Glomerular visceral epithelial cell (primary cell): ENCODE data around the gene INTS4.
"Not testable (repeated sequence)": the region's sequence is repeated elsewhere in the genome, so short reads cannot be mapped to it uniquely, and the experiment has no call there.

ENCODE experiments used
- DNase-seq: peaks from one replicate; pipeline ENCODE4 v3.0.0-alpha.2; 2016; ENCODE audit errors: extremely low spot score

INTS4 gene

DNA sequence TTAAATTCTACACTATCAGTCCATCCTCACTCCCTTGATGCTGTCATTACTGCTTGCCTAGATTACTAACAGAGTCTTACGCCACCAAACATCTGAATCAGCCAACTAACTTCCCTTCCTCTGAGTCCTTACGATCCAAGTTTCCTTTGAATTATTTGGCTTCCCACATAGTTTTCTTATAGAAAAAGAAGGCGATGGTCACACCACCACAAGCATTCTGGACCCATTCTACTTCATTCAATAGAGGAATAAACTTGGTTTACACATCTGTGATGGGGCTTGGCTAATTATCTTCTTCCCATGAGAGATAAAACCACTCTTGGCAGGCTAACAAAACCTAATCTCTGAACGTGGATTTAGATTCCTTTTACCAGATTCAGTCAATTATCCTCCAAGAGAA lies 35.0 kb downstream of the INTS4 start:
- DNase-seq: no peak

DNA sequence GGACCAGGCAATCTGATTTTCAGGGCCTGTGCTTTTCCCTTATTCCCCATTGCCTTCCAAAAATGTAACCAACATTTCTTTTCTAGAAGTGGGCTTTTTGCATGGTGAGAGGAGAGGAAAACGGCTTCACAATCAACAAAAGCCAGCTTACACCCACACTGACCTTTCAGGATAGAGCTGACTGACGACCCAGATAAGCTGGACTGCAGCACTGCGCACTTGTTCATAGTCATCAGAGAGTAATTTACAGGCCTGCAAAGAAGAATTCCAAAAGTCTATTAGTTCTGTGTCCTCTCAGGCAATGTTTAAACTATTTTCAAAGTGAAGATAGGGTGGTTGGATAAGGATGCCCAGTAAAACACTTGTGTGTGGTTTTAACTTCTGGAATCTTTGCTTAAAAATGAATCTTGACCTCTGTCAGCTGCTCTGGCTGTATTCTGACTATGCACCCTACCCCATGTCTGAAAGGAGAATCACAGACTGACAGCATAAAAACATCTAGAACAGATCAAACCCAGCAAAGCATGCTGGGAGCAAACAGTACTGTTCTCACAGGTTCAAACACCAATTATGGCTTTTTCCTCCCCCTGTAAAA lies 35.8 kb downstream of the INTS4 start:
- not testable (repeated sequence) for DNase-seq

DNA sequence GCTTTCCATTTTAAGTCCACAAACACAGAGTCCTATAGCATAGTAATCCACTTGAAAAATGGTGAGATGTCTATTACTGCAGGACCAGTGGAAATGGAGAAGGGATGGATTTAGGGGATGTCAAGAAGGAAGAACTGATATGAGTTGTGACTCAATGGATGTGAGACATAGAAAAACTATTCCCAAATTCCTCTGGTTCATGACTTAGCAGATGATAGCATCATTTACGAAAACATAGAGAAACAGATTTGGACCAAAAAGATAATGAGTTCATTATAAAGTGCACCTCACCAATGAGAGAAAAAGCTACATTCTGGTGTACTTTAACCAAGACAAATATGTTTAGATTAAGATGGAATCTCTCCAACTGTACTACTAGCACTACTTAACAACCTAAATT lies 51.2 kb downstream of the INTS4 start:
- not testable (repeated sequence) for DNase-seq

DNA sequence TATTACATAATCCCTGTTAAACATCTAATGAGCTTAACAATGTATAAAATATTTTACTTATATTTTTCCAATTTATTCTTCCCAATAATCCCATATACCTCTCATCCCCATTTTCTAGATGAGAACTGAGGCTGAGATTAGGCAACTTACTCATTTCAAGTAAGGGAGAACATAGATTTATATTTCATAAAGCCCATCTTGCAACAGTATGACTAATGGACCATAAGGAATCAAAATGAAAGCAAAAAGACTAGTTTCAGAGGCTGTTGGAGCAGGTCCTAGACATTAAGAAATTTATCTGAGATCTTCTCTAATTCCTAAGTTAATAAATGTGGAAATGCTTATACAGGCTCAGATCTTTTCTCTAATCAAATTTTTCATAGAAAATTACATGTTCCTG lies 52.0 kb downstream of the INTS4 start:
- not testable (repeated sequence) for DNase-seq

DNA sequence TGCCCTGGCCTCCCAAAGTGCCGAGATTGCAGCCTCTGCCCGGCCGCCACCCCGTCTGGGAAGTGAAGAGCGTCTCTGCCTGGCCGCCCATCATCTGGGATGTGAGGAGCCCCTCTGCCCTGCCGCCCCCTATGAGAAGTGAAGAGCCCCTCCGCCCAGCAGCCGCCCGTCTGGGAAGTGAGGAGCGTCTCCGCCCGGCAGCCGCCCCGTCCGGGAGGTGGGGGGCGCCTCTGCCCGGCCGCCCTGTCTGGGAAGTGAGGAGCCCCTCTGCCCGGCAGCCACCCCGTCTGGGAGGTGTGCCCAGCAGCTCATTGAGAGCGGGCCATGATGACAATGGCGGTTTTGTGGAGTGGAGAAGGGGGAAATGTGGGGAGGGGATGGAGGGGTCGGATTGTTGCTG lies 60.9 kb downstream of the INTS4 start:
- not testable (repeated sequence) for DNase-seq

DNA sequence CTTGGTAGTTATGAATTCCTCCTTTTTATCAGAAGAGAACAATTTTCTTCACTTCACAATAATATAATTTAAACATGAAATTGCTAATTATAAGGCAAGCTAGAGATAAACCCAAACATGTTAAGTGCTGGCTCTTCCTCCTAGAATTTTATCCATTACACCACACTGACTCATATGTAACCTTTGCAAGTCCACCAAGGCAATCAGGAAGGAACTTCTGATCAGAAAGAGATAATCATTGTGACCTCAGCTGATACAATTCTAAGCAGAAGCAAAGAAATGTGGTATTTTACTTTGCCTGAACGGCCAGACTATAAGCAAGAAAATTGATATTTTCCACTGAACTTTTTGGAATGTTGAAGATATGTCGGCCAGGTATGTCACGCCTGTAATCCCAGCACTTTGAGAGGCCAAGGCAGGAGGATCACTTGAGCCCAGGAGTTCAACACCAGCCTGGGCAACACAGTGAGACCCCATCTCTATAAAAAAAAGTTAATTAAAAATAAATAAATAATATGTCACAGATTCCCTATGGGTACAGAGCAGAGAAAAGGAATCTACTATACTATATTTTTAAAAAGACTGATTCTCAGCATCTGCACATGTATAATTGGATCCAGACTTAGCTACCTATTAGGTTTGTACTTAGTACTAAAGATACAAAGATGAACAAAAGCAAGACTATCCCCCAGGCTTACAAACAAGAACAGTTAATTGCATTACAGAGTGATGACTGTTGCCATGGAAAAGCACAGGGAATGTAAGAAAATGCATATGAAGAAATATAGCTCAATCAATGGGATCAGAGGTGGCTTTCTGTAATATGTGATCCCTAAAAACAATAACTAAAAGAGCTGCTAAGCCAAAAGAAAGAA lies 63.9 kb downstream of the INTS4 start:
- not testable (repeated sequence) for DNase-seq

DNA sequence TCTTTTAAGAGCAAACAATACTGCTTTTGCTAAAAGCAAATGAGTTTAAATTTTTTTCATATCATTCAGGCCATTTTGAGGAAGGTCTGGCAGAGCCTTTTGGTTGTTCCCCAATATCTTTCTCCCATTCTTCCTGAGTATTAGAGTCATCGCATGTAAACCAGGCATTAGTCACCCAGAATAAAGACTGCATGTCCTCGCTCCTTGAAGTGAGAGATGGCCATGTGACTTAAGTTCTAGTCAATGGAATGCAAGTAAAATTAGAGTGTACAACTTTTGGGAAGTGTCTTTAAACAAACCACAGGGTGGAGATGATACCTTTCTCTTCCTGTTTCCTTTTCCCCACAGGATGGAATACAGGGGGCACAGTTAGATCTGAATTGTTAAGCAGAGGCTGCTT lies 76.8 kb downstream of the INTS4 start:
- not testable (repeated sequence) for DNase-seq

DNA sequence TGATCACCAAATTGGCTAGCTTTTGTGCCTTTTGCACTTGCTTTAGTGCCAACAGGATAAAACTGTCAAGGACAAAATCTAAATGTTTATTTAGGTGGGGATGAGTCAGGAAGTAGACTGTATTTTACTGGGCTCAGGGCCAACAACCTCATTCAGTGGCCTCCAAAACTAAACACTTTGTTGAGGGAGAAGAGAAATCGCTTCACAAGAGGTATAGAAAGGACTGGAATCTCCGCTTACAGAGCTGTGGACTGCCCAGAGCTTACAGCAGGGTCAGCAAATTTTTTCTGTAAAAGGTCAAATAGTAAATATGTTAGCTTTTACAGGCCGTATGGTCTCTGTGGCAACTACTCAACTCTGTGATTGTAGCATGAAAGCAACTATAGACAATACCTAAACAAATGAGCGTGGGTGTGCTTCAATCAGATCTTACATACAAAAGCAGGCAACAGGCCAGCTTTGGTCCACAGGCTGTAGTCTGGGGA lies 80.1 kb downstream of the INTS4 start:
- DNase-seq: peak; percentile 76

DNA sequence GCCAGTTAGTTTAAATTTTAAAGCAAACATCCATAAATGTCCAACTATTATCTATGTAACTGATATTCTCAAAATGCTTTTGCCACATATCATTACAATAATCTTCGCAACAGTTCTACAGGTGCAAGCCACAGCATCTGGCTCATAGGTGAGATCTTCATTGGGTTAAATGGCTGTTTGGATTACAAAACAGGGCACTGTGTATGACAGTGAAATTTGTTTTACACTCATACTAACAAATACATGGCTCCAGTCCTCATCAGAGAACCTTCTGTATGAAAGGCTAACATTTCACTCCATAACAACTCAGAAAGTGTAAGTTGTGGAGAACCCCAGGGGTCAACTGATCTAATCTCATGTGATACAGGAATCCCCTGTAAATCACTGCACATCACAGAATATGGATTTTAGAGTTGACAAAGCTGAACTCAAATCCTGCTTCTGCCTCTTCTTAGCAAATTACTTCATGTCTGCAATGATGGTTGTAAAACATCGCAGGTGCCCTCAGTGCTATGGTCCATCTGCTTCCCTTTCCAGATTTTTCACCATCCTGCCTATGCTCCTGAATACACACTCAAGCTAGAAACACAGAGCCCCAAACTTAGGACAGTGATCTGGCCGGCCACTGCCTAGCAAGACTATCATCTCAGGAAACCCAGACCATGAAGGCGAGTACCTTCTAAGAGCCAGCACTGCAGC lies 80.7 kb downstream of the INTS4 start:
- DNase-seq: peak; percentile 4

DNA sequence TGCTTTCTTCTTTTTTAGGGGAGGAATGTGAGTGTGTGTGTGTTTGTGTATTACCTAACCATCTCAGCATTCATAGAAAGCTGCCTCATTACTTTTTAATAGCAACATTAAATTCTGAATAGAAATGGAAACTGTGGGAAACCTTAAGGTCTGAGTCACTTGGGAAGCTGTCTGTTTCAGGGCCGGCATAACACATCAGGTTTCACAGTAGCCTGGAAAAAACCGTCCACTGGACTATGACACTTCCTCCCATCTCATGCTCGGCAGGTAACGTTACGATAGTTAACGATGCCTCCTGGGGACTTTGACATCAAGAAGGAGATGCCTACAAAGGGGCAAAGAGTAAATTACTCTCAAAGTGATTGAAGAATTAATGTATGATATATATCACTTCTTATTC lies 83.6 kb downstream of the INTS4 start:
- DNase-seq: not testable (repeated sequence)

DNA sequence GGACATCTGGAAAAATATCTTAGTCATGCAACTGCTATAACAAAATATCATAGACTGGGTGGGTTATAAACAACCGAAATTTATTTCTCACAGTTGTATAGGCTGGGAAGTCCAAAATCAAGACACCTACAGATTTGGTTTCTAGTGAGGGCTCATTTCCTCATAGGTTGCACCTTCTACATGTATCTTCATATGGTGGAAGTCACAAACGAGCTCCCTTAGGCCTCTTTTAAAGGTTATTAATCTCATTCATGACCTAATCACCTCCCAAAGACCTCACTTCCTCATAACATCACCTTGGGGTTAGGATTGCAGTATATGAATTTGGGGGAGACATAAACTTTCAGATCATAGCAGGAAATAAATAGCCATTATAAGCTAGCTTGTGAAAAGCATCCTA lies 85.2 kb downstream of the INTS4 start:
- DNase-seq: no peak

DNA sequence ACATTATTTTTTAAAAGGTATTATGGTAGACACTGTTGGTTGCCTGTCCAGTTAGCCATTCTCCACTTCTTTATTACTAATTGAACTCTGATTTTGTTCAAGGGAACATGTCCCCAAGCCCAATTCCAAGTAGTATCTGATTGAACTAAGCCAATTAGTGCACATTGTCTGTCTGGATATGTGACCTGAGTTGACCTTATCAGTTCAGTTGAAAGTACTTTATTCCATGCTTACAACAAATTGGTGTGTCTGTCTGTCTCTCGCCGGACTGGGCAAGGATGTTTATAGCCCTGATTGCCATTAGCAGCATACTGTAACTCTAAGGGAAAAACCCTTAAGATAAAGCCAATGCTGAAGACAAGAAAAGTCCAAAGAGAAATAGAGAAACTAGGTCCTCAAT lies 85.6 kb downstream of the INTS4 start:
- no peak for DNase-seq

DNA sequence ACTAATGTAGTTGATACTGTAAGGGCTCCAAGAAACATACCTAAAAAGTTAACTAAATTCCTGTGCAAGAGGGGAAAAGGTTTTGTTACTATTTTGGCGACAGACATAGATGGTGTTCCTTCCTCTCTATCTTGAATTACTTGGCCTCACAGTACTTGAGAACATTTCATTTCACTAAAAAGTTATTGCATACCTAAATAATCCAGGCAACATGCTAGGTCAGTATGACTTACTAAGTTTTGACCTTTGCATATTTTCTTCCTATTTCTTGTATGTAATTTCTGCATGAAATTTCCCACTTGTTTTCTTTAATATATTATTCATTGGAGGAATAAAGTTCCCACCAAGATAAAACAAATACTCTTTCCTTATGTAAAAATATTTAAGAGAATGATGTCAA lies 99.5 kb downstream of the INTS4 start:
- DNase-seq: not testable (repeated sequence)

DNA sequence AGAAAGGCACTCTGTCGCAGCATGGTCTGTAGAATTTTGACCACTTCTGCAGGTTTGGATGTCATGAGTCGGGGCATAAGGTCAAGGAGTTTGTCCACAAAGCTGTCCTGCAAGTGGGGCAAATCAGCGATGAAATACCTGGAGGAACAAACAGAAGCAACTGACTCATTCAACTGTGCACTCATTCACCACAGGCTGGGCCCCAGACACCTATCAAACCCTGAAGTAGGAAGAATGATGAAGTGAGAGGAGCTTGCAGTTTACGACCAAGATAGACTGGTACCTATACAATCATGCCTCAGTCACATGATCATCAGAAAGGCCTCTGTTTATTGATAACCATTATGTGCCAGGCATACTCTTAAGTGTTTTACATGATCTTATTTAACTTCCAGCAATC lies 102.8 kb downstream of the INTS4 start:
- not testable (repeated sequence) for DNase-seq

DNA sequence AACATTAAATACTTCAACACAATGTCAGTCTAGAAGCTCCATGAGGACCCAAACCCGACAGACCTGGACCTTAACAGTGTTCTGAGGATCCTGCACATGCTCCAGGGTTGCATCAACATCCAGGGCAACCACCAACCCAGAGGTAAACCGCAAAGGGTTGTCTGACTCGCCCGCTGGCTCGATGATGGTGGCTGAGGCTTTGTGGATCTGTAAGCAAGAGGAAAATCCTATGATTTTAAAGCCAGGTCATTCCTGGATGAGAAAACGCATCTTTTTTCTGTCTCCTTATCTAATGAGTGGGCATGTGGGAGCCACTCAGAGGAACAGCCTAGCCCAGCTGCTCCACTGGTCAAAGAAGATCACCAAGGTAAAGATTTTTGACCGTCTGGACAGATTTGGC lies 103.2 kb downstream of the INTS4 start:
- not testable (repeated sequence) for DNase-seq

DNA sequence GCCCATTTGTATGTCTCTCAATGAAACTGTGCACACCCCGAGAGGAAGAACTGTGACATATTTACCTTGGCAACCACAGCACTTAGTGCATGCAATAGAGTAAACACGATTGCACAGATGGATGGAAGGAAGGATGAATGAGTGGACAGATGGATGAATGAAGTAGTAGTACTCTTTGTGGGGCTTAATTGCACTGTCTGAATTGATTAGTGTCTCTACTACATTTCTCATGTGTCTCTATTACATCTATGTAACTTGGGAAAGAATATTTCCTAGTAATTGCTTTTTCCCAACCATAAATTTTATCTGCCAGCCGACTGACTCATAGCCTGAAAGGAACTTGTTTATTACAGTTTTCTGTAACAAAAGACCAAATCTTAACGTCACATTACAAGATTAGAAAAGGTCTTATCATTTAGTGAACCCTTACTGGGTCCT lies 103.8 kb downstream of the INTS4 start:
- not testable (repeated sequence) for DNase-seq

DNA sequence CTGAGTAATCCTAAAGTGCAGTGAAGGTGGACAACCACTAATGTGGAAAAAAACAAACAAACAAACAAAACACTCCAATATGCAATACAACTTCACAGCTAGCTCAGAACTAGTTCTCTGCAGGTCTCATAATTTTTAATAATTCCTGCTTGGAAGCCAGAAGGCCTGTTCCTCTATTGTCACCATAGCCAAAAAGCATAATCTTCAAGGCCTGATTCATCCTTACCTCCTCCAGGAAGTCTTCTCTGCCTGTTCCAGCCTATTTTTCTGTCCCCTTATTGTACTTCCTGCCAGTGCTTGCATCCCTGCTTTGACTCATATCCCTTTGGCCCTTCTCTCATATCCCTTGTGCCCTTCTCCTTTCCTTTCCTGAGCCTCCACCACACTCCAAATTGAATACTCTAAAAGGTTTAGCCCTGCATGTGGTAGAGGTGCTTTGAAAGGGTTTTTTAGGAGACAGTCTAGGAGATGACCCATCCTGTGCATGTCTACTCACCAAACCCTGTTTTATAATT lies 104.3 kb downstream of the INTS4 start:
- DNase-seq: not testable (repeated sequence)

DNA sequence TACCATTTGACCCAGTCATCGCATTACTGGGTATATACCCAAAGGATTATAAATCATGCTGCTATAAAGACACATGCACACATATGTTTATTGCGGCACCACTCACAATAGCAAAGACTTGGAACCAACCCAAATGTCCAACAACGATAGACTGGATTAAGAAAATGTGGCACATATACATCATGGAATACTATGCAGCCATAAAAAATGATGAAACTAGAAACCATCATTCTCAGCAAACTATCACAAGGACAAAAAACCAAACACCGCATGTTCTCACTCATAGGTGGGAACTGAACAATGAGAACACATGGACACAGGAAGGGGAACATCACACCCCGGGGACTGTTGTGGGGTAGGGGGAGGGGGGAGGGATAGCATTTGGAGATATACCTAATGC lies 105.4 kb downstream of the INTS4 start:
- DNase-seq: not testable (repeated sequence)

DNA sequence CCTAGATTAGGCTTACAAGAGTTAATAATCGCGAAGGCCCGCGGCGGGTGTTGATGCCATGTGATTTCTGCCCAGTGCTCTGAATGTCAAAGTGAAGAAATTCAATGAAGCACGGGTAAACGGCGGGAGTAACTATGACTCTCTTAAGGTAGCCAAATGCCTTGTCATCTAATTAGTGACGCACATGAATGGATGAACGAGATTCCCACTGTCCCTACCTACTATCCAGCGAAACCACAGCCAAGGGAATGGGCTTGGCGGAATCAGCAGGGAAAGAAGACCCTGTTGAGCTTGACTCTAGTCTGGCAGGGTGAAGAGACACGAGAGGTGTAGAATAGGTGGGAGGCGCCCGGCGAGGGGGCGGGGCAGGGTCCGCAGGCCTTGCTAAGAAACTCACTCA lies 108.1 kb downstream of the INTS4 start:
- DNase-seq: no peak

DNA sequence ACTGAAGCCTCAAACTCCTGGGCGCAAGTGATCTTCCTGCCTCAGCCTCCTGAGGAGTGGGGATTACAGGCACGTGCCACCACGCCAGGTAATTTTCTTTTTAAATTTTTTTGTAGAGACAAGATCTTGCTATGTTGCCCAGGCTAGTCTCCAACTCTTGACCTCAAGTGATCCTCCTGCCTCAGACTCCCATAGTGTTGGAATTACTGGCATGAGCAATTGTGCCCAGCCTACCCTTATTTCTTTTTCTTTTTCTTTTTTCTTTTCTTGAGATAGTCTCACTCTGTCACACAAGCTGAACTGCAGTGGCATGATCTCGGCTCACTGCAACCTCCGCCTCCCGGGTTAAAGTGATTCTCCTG lies 109.7 kb downstream of the INTS4 start:
- no peak for DNase-seq

DNA sequence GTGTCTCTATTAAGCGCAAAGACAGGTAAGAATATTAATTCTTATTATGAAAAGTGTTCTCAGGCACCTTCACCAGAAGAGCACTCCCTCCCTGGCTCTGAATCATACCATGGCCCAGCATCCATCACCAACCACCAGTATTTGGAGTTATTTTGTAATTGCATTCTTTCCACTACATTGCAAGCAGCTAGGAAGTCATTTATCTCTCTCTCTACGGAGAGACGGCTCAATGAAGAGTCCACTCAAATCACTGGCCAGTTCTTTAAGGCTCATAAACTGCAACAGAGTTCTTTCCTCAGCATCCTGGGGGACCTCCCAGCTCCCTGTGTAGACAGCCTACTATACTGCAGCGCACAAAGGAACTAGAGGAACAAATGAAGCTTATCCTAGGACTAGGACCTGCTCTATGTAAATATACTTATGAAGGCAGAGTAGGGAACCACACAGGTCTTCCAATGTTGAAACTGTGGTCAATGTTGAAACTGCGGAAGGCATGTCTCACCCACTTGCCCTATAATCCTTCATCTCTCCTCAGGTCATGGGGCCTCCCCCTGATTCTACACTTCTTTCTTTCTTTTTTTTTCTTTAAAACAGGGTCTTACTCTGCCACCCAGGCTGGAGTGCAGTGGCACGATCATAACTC lies 110.2 kb downstream of the INTS4 start:
- DNase-seq: no peak

DNA sequence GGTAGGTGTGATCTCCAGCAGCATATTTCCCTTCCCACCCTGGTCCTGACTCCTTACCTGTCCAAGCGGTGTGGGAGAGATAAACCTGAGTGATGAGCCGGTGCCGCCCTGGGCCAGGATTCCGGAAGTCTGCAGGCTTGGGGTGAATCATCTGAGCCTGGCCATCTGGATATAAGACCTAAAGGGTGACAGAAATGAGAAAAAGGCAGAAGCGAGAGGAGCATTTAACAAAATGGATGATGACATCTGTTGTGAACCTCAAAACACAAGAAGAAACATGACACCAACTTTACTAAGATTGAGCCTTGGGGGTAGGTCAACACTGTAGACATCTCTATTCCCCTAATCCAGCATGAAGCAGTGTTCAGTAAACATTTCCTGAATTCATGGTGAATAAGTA lies 110.7 kb downstream of the INTS4 start:
- DNase-seq: no peak
